Measurements from ENCODE around the gene GON4L. TPM values are rescaled to one million over a fixed set of nuclear protein-coding genes. Genes with fewer than 3 reads are reported as not detected.

Gene GON4L, protein sequence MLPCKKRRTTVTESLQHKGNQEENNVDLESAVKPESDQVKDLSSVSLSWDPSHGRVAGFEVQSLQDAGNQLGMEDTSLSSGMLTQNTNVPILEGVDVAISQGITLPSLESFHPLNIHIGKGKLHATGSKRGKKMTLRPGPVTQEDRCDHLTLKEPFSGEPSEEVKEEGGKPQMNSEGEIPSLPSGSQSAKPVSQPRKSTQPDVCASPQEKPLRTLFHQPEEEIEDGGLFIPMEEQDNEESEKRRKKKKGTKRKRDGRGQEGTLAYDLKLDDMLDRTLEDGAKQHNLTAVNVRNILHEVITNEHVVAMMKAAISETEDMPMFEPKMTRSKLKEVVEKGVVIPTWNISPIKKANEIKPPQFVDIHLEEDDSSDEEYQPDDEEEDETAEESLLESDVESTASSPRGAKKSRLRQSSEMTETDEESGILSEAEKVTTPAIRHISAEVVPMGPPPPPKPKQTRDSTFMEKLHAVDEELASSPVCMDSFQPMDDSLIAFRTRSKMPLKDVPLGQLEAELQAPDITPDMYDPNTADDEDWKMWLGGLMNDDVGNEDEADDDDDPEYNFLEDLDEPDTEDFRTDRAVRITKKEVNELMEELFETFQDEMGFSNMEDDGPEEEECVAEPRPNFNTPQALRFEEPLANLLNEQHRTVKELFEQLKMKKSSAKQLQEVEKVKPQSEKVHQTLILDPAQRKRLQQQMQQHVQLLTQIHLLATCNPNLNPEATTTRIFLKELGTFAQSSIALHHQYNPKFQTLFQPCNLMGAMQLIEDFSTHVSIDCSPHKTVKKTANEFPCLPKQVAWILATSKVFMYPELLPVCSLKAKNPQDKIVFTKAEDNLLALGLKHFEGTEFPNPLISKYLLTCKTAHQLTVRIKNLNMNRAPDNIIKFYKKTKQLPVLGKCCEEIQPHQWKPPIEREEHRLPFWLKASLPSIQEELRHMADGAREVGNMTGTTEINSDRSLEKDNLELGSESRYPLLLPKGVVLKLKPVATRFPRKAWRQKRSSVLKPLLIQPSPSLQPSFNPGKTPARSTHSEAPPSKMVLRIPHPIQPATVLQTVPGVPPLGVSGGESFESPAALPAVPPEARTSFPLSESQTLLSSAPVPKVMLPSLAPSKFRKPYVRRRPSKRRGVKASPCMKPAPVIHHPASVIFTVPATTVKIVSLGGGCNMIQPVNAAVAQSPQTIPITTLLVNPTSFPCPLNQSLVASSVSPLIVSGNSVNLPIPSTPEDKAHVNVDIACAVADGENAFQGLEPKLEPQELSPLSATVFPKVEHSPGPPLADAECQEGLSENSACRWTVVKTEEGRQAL (N-terminal part only)
- total RNA-seq, result 10 to 100 TPM; 71.0 to 77.0 TPM
- polyA plus RNA-seq (2013, experiment 1 of 2), result 49.1 TPM
- 76.1 TPM for polyA plus RNA-seq (2013, experiment 2 of 2)
- 71.2 to 209 (median 141) reads per million in 172 experiments for total RNA-seq

DNA sequence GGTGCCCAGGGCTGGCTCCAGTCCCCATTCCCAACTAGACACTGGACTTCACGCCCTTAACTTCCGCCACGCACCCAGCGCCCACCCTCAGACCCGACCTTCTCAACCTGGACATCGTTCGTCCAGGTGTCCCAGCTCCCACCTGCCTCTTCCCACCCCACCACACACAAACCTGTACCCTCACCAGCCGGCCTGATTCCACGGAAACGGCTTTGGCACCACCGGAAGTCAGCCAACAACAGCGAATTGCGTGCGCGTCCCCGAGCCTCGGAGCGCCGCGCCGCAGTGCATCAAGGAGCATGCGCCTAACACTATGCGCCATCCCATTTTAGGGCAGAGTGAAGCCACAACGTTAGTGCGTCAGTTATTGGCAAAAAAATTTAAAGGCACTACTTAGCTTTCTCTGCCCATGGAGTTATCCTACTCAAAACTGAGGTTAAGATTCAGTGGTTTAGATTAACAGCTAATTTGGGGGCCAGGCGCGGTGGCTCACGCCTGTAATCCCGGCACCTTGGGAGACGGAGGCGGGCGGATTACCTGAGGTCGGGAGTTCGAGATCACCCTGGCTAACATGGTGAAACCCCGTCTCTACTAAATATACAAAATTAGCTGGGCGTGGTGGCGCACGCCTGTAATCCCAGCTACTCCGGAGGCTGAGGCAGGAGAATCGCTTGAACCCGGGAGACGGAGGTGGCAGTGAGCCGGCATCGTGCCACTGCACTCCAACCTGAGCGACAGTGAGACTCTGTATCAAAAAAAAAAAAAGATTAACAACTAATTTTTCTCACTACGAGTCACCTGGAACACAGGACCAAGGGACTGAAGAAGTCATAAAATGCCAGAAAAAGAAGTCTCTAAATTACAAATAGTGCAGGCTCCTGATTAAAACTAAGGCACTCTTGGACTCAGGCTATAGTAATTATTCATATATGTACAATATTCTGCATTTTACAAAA is at the start of gene GON4L:
TSS of gene GON4L (minus strand) at position 240 of the 956 bp plus-strand sequence. CDS start 3,434 bp downstream, outside the sequence.
- no peaks in the 10 kb centered on the region for H3K9me3 Mint-ChIP-seq
- Histone ChIP-seq H3K4me3 (ENCODE audit: low read length) (peak within 1 kb of the TSS; percentile 70), H3K27ac (ENCODE audit: low read depth in 1 of 2, low read length in 2 of 2) (peak within 1 kb of the TSS; percentile 79 to 82), H3K9me3 (ENCODE audit: control insufficient read depth in 1 of 2, insufficient read depth in 1 of 2, low read length in 2 of 2) (peaks cover 0 to 4% of the 10 kb centered on the region in 2 experiments), H3K27me3 (ENCODE audit: control insufficient read depth in 1 of 2, insufficient read depth in 2 of 2, low read length in 2 of 2) (peaks cover 0 to 8% of the 10 kb centered on the region in 2 experiments), H3K4me1 (ENCODE audit: insufficient read depth, low read length) (peaks cover 39% of the 10 kb centered on the region), H3K36me3 (ENCODE audit: insufficient read depth, low read length) (peaks cover 29% of the 10 kb centered on the region)
- peaks cover 45% of the 10 kb centered on the region for H3K4me1 Mint-ChIP-seq (ENCODE audit: low read depth)
- intact Hi-C loops (cut with DNase I, micrococcal nuclease), result loop anchor here (2.0 to 10.0 kb wide), 7 partner anchors 35 to 1636 kb away; partner anchors contain the start of genes ARHGEF2 (in 1 of the 2), CLK2 (in 1 of the 2), HCN3 (in 1 of the 2) and KHDC4 (in 1 of the 2)
- H3K36me3 Mint-ChIP-seq (ENCODE audit: low read depth), result peaks cover 26% of the 10 kb centered on the region
- peaks cover 20% of the 10 kb centered on the region for H3K27me3 Mint-ChIP-seq
- H3K4me3 Mint-ChIP-seq, result peak within 1 kb of the TSS; percentile 99
- ChIA-PET CTCF (interaction anchor here (0.8 kb wide), 1 partner anchor 14 kb away, joined by 3 read pairs; no protein-coding TSS in a partner anchor), POLR2A (interaction anchor here (0.6 to 2.3 kb wide), 13 partner anchors 16 to 1867 kb away, joined by 3 to 7 read pairs (median 4); partner anchors contain the start of genes CLK2, KHDC4, PMF1 and RPS27)
- peak; percentile 79 to 96 (median 86) for DNase-seq
- peak; percentile 64 for ATAC-seq (ENCODE audit: poor library complexity)
- TF ChIP-seq, protein P1, sequence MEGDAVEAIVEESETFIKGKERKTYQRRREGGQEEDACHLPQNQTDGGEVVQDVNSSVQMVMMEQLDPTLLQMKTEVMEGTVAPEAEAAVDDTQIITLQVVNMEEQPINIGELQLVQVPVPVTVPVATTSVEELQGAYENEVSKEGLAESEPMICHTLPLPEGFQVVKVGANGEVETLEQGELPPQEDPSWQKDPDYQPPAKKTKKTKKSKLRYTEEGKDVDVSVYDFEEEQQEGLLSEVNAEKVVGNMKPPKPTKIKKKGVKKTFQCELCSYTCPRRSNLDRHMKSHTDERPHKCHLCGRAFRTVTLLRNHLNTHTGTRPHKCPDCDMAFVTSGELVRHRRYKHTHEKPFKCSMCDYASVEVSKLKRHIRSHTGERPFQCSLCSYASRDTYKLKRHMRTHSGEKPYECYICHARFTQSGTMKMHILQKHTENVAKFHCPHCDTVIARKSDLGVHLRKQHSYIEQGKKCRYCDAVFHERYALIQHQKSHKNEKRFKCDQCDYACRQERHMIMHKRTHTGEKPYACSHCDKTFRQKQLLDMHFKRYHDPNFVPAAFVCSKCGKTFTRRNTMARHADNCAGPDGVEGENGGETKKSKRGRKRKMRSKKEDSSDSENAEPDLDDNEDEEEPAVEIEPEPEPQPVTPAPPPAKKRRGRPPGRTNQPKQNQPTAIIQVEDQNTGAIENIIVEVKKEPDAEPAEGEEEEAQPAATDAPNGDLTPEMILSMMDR (IDR thresholded peaks at IDR 0.05), result no peak
- peak within 1 kb of the TSS; percentile 93 for H3K27ac Mint-ChIP-seq

DNA sequence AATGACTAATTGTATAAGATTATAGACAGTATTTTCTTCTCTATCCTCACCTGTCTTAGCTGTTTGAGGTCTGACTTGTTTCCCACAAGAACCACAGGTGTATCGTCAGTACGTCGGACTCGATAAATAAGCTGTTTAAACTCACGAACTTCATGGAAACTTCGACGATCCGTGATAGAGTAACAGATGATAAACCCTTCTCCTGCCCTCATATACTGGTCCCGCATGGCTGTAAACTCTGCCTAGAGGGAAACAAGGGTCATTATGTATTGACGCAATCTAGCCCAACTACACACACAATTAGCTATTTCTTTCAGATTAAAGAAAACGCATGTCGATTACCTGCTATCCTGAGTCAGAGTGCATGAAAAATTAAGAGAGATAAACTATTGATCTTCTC is 47.2 kb upstream of the GON4L start:
- peaks cover 5% of the 10 kb centered on the region for H3K4me1 ChIP-seq (ENCODE audit: insufficient read depth, low read length)
- ATAC-seq (ENCODE audit: poor library complexity) (no peak), DNase-seq (no peak)
- H3K4me3 Mint-ChIP-seq, result no peak overlapping the region
- no peak overlapping the region for H3K27ac ChIP-seq (ENCODE audit: low read depth in 1 of 2, low read length in 2 of 2)
- no peak overlapping the region for H3K4me3 ChIP-seq (ENCODE audit: low read length)
- intact Hi-C loops (cut with DNase I, micrococcal nuclease), result no loop called here
- ChIA-PET POLR2A (interaction anchor here (0.8 kb wide), 1 partner anchor 30 kb away, joined by 3 read pairs; the partner anchor contains the start of gene KHDC4), CTCF (interaction anchor here (0.6 to 0.7 kb wide), 2 partner anchors 74 to 104 kb away, joined by 3 read pairs; partner anchors contain the start of gene ARHGEF2)
- peaks cover 69% of the 10 kb centered on the region for H3K36me3 ChIP-seq (ENCODE audit: insufficient read depth, low read length)
- no peaks in the 10 kb centered on the region for H3K27me3 Mint-ChIP-seq
- TF ChIP-seq, protein P1 (IDR thresholded peaks at IDR 0.05), result no peak
- H3K27me3 ChIP-seq (ENCODE audit: control insufficient read depth in 1 of 2, insufficient read depth in 2 of 2, low read length in 2 of 2), result no peaks in the 10 kb centered on the region
- peaks cover 68% of the 10 kb centered on the region for H3K36me3 Mint-ChIP-seq (ENCODE audit: low read depth)
- no peaks in the 10 kb centered on the region for H3K9me3 Mint-ChIP-seq
- H3K27ac Mint-ChIP-seq, result no peak overlapping the region
- H3K9me3 ChIP-seq (ENCODE audit: control insufficient read depth in 1 of 2, insufficient read depth in 1 of 2, low read length in 2 of 2), result no peaks in the 10 kb centered on the region
- H3K4me1 Mint-ChIP-seq (ENCODE audit: low read depth), result peaks cover 7% of the 10 kb centered on the region

All from CD4-positive, alpha-beta T cell (primary cell).